ENCODE results near the gene GMDS.

- no peak for TF ChIP-seq CTCF (IDR thresholded peaks at IDR 0.05)
- no peak for TF ChIP-seq SMC3 (IDR thresholded peaks at IDR 0.05; ENCODE audit: low read depth, low read length)
- no peak for TF ChIP-seq FOSL2 (IDR thresholded peaks at IDR 0.05; ENCODE audit: borderline replicate concordance, low read depth)
These were observed 63.2 kb downstream of the GMDS start for GRCh38 chr6:2182251-2182650.

All from SK-N-SH (cell line).